GM18505 (cell line): ENCODE data around the gene CCSAP.
"Not testable (repeated sequence)": the region's sequence is repeated elsewhere in the genome, so short reads cannot be mapped to it uniquely, and the experiment has no call there.

Source experiments
- ATAC-seq: cut with Tn5 transposase; IDR thresholded peaks from one replicate; pipeline ENCODE4 v1.9.1; 2021; ENCODE audit not compliant: unreplicated experiment
- POLR2A ChIP-seq: IDR thresholded peaks from 4 replicates; pipeline ENCODE4 v1.6.1; 2011; ENCODE audit warnings: borderline replicate concordance; ENCODE audit not compliant: insufficient read depth, insufficient read length; ENCODE audit errors: extremely low read depth

The CCSAP gene

GRCh38 chr1:229328598-229329362 lies 14.1 kb downstream of the CCSAP start:
- no peak for TF ChIP-seq POLR2A
- ATAC-seq = no peak

- ATAC-seq = not testable (repeated sequence)
Observed at GRCh38 chr1:229327765-229328164, 15.1 kb downstream of the CCSAP start.

- TF ChIP-seq POLR2A = no peak
- ATAC-seq = no peak
Observed at GRCh38 chr1:229326601-229327000, 16.2 kb downstream of the CCSAP start.

- ATAC-seq = no peak
- no peak for TF ChIP-seq POLR2A
Observed at GRCh38 chr1:229325853-229326487, 16.9 kb downstream of the CCSAP start.

- ATAC-seq = no peak
- TF ChIP-seq POLR2A = no peak
Observed at GRCh38 chr1:229325401-229325800, 17.4 kb downstream of the CCSAP start.

GRCh38 chr1:229323885-229324553 lies 18.8 kb downstream of the CCSAP start:
- no peak for ATAC-seq
- TF ChIP-seq POLR2A = no peak

GRCh38 chr1:229323201-229323600 lies 19.6 kb downstream of the CCSAP start:
- no peak for TF ChIP-seq POLR2A
- no peak for ATAC-seq

- no peak for ATAC-seq
- no peak for TF ChIP-seq POLR2A
Observed at GRCh38 chr1:229319487-229319886, 23.4 kb downstream of the CCSAP start.

- no peak for ATAC-seq
- no peak for TF ChIP-seq POLR2A
Observed at GRCh38 chr1:229318056-229318455, 24.8 kb downstream of the CCSAP start.

- ATAC-seq = no peak
- TF ChIP-seq POLR2A = no peak
Observed at GRCh38 chr1:229316166-229316565, 26.7 kb downstream of the CCSAP start.

- no peak for TF ChIP-seq POLR2A
- no peak for ATAC-seq
Observed at GRCh38 chr1:229310833-229311232, 32.0 kb downstream of the CCSAP start.

- ATAC-seq = no peak
- no peak for TF ChIP-seq POLR2A
Observed at GRCh38 chr1:229309684-229310083, 33.2 kb downstream of the CCSAP start.

- TF ChIP-seq POLR2A = no peak
- no peak for ATAC-seq
Observed at GRCh38 chr1:229309074-229309473, 33.8 kb downstream of the CCSAP start.

GRCh38 chr1:229305392-229305791 lies 37.5 kb downstream of the CCSAP start:
- no peak for ATAC-seq
- TF ChIP-seq POLR2A = no peak
